CD4-positive, alpha-beta T cell treated with Interleukin-4 for 1 hour (primary cell): ENCODE results near the gene TNFRSF6B.

Experiments used
- DNase-seq, 2 donors: peaks; one replicate each; pipeline ENCODE4 v3.0.0-alpha.2; 2020 to 2022

Gene TNFRSF6B

DNA sequence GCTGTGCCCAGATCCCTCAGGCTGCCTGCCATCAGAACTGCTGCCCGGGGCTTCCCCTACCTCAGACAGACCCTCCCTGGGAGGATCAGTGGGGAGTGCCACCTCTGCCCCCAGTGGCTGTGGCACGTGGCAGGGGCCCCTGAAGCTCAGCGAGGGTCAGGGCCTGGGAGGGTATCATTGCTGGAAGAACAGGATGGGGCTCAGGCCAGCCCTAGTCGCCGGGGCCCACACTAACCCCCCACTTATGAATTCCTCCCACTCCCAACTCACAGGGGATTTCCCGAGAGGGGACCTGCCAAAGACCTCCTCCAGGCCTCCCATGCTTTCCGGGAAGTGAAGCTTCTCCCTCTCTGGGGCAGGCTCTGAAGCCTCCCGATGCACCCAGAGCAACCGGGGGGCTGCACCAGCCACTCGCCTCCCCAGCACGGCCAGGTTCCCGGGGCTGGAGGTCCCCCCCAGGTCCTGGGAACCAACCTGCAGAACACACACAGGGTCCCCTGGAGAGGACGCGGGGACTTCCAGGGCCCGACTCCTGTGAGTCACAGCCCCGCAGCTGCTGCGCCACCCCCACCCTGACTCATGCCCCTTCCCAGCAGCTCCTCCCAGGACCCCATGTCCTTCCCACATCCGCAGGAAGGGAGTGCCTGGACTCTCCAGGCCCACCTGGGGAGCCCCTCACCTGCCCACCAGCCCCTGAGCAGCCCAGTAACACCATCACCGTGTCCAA, 2.5 kb downstream of the TNFRSF6B start:
- DNase-seq, result no peak

GRCh38 chr20:63699466-63700198, 3.2 kb downstream of the TNFRSF6B start:
- no peak for DNase-seq

DNA sequence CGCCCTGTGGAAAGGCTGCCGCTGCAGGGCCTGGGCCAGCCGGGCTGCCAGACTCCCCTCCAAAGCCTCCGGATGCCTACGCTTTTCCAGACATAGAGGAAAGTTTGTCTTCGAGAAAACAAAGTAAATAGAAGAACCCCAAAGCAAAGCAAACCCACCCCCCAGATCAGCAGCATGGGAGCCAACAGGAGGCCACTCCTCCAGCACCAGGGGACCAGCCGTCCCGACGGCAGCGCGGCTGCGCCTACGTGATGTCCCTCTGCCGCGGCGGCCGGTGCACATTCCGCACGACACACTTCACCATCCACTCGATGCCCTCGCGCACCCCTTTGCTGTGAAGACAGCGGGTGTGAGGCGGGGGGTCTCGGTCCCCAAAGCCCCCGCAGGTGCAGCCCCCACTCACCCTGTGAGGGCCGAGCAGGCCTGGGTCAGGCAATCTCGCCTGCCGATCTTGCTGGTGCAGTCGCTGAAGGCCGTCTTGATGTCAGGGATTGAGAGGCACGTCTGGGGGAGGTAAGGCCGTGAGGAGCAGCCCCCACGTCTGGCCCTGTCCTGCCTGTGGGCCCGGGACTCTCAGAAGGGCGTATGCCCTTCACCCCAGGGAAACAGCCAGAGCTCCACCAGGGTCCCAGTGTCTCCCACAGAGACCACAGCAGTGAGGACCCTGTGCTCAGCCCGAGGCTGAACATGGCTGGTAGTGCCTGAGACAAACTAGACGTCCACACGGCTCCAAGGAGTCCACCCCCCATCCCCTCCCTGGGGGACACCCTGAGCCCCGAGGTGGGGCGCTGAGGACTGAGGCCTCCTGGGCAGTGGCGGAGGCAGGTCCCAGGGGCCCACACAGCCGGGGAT, 4.0 kb downstream of the TNFRSF6B start:
- no peak for DNase-seq

- no peak for DNase-seq
These were observed 4.5 kb downstream of the TNFRSF6B start for GRCh38 chr20:63701051-63701328.

GRCh38 chr20:63701329-63702035, 5.0 kb downstream of the TNFRSF6B start:
- no peak for DNase-seq

- no peak for DNase-seq
These were observed 5.7 kb downstream of the TNFRSF6B start for GRCh38 chr20:63702036-63702665.

DNA sequence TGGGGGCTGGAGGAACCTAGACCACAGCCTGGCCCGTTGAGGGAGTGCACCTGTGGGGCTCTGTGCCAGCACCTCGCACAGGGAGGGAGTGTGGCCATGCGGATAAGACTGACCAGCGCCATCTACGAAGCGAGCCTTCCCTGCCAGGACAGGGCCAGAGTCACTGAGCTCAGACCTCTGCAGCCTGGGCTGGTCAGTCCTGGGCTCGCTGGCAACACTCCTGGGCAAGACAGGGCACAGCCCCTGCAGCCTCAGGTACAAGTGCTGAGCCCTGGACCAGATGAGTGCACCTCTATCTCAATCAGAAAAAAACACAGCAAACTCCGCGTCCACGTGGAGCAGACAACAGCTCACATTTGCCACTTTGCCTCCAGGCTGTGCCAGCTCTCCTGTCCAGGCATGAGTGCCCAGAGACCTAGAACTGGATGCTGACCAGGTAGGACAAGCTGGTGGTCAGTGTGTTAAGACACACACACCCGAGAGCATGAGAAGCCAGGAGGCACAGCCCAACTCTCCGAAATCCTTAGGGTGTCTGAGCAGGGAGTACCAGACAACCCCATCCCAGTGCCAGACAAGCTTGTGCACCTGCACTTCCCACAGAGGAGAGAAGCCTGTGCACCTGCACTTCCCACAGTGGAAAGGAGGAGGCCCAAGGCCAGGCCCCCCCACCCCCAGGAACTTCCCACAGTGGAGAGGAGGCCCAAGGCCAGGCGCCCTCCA, 6.5 kb downstream of the TNFRSF6B start:
- DNase-seq, result no peak

- no peak for DNase-seq
These were observed 7.1 kb downstream of the TNFRSF6B start for GRCh38 chr20:63703471-63703975.

GRCh38 chr20:63703976-63704748, 7.7 kb downstream of the TNFRSF6B start:
- DNase-seq, result no peak

DNA sequence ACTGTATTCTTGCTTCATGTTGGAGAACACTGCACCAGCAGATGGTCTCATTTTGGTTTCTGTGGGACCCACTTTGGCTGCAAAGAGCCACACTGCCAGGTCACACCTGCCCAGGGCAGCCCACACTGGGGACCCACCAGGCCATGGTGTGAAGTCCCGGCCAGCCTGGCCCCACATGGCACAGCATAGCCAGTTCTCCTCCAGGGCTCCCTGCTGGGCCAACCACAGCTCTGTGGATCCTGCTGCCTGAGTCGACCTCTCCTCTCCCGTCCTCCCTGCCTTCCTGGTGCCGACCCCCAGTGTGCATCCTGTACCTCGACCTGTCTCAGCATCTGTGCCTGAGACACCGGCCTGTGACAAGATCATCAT, 8.3 kb downstream of the TNFRSF6B start:
- no peak for DNase-seq

DNA sequence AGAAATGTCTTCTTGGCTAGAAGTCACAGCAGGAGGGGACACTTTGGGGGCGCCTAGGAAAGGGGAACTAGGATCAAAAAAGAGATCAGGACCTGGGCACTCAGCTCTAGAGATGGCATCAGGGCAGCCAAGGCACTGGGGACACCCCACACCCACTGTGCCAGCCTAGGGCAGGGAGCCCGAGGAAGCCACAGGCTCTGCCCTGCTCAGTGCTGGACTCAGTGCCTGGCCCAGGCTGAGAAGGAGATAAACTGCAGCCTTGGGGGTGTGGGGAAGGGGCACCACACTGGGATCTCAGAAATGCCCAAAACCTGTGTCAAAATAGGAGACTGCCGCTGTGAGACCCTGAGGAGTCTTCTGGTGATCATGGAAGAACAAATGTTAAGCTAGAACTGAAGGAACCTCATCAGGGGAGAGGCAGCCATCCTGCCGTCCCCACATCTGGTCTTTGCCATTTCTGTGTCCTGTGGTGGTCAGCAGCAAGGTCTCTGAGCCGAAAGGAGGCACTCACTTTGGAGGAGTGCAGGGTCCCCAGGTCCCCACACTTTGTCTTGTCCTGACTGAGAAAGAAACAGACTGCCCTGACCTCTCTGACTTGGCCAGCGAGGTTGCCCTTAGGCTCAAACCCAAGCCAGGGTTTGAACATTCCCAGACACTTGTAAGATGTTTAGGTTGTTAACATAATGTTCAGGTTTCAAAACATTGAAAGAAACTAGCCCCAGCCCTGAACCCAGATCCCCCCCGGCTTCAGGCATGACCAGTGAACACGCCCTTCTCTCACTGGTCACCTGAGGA, 9.0 kb downstream of the TNFRSF6B start:
- no peak for DNase-seq

DNA sequence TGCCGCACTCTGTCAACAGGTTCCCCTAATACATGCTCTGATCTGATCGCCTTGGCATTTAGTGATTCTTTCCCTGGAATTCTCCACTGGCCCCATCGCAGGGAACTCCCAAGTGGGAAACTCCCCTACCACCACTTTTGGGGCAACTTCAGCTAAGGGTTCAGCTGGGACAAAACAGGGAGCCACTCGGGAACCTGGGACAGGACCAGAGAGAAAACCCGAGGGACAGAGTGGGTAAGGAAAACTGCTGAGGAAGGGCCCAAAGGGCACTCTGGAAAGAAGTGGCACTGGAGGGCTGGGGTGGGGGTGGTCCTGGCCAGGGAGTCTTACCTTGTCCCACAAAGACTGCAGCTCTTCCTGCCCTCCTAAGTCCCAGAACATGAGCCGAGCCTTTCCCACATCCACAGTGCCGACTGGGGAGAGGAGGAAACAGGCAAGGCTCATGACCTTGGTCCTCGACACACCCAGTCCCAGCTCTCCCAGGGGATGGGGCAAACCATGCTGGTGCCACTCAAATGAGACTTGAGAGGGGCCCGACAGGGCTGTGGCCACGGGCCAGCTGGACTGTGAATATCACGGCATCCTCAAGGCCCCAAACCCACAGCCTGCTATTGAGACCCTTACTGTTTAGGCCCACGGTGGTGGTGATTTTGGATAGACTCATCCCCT, 9.7 kb downstream of the TNFRSF6B start:
- DNase-seq, result no peak

- peak; percentile 49 to 64 for DNase-seq
These were observed 10.6 kb downstream of the TNFRSF6B start for GRCh38 chr20:63706852-63707557.

- peak; percentile 86 to 89 for DNase-seq
These were observed 11.3 kb downstream of the TNFRSF6B start, which contains the start of the genes ARFRP1 and ZGPAT for GRCh38 chr20:63707558-63708300. TSS of gene ARFRP1 (minus strand) at chr20:63707976. CDS start at chr20:63707091, 885 bp downstream. TSS of gene ZGPAT (plus strand) at chr20:63708039. CDS start at chr20:63708581, 542 bp downstream.

DNA sequence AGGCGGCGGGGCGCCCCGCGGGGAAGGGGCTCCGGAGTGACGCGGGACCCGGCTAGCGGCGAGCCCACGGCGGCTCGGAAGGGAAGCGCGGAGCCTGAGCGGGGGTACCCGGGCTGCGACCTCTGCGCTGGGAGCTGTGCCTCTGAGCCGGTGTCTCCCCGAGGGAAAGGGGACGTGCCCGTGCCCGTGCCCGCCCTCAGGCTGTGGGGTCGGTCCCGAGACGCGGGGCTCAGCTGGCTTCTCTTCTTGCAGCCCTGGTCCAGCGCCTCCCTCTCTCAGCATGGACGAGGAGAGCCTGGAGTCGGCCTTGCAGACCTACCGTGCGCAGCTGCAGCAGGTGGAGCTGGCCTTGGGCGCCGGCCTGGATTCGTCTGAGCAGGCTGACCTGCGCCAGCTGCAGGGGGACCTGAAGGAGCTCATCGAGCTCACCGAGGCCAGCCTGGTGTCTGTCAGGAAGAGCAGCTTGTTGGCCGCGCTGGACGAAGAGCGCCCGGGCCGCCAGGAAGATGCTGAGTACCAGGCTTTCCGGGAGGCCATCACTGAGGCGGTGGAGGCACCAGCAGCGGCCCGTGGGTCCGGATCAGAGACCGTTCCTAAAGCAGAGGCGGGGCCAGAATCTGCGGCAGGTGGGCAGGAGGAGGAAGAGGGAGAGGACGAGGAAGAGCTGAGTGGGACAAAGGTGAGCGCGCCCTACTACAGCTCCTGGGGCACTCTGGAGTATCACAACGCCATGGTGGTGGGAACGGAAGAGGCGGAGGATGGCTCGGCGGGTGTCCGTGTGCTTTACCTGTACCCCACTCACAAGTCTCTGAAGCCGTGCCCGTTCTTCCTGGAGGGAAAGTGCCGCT, 12.1 kb downstream of the TNFRSF6B start:
- no peak for DNase-seq

- no peak for DNase-seq
These were observed 12.7 kb downstream of the TNFRSF6B start for GRCh38 chr20:63709149-63709527.
